SK-N-SH (cell line): ENCODE data around the gene ZSCAN16. TPM values are rescaled to one million over a fixed set of nuclear protein-coding genes. Genes with fewer than 3 reads are reported as not detected.

Experiments
- CTCF ChIA-PET: fragments of 300-600, 350-600 bp; formaldehyde crosslinking; extraction: SDS; loops from one replicate; lab custom pipeline; 2021; lab: Yijun Ruan, JAX
- POLR2A ChIA-PET: fragments of 350-600 bp; sonication (Branson Sonifier 250); formaldehyde crosslinking; extraction: SDS; loops from one replicate; lab custom pipeline; 2020; ENCODE audit warnings: antibody characterized with exemption, inconsistent platforms; lab: Yijun Ruan, JAX
- DNase-seq: peaks from one replicate; pipeline ENCODE4 v3.0.0; 2012
- H2AFZ ChIP-seq: fragments of 200-600 bp; sonication (generic); 2 replicates; pipeline ENCODE4 v1.8.1; 2016; ENCODE audit warnings: antibody characterized with exemption, mild to moderate bottlenecking, low read depth
- H3F3A ChIP-seq: fragments of 200-600 bp; sonication (generic); replicated peaks from 2 replicates; pipeline ENCODE3; 2016; ENCODE audit warnings: antibody characterized with exemption, mild to moderate bottlenecking; ENCODE audit not compliant: insufficient read depth
- H3K27ac ChIP-seq, 2 experiments: fragments of 200-500 bp in 1 of 2; fragments of 200-600 bp in 1 of 2; sonication (Bioruptor generic) in 1 of 2; sonication (generic), shearing (Covaris generic) in 1 of 2; 2 replicates each; pipeline versions ENCODE4 v1.5.1 to v1.6.1; 2014 to 2016; ENCODE audit warnings: low read depth in 2 of 2, inconsistent platforms in 1 of 2, low read length in 1 of 2, mild to moderate bottlenecking in 1 of 2, mixed read lengths in 1 of 2
- H3K27me3 ChIP-seq: fragments of 200-600 bp; sonication (generic), shearing (Covaris generic); 2 replicates; pipeline ENCODE4 v1.6.1; 2016; ENCODE audit warnings: mixed run types; ENCODE audit not compliant: insufficient read depth
- H3K36me3 ChIP-seq, 2 experiments: fragments of 200-500 bp in 1 of 2; fragments of 200-600 bp in 1 of 2; sonication (Bioruptor generic) in 1 of 2; sonication (generic) in 1 of 2; replicated peaks in 1 of 2; 2 replicates each; pipeline versions ENCODE3 to v1.5.1; 2014 to 2016; ENCODE audit warnings: low read length in 1 of 2, mild to moderate bottlenecking in 1 of 2; ENCODE audit not compliant: insufficient read depth in 2 of 2, control insufficient read depth in 1 of 2
- H3K4me1 ChIP-seq, 2 experiments: fragments of 200-500 bp in 1 of 2; fragments of 200-600 bp in 1 of 2; sonication (Bioruptor generic) in 1 of 2; sonication (generic), shearing (Covaris generic) in 1 of 2; 2 replicates each; pipeline versions ENCODE4 v1.5.1 to v1.6.1; 2014 to 2016; ENCODE audit warnings: low read depth in 1 of 2, low read length in 1 of 2, mixed run types in 1 of 2; ENCODE audit not compliant: insufficient read depth in 2 of 2, control insufficient read depth in 1 of 2
- H3K4me2 ChIP-seq: fragments of 200-600 bp; sonication (generic), shearing (Covaris generic); 2 replicates; pipeline ENCODE4 v1.6.1; 2017; ENCODE audit warnings: mixed run types
- H3K4me3 ChIP-seq, 2 experiments: fragments of 200-500 bp in 1 of 2; fragments of 200-600 bp in 1 of 2; sonication (Bioruptor generic) in 1 of 2; sonication (generic), shearing (Covaris generic) in 1 of 2; 2 replicates each; pipeline versions ENCODE4 v1.5.1 to v1.8.1; 2014 to 2016; ENCODE audit warnings: low read depth in 2 of 2, inconsistent platforms in 1 of 2, low read length in 1 of 2, mild to moderate bottlenecking in 1 of 2, mixed read lengths in 1 of 2, moderate library complexity in 1 of 2
- H3K79me2 ChIP-seq: fragments of 200-600 bp; sonication (generic); 2 replicates; pipeline ENCODE4 v1.8.1; 2017; ENCODE audit warnings: mild to moderate bottlenecking; ENCODE audit not compliant: insufficient read depth
- H3K9ac ChIP-seq: fragments of 200-600 bp; sonication (generic); 2 replicates; pipeline ENCODE4 v1.6.1; 2017; ENCODE audit warnings: mixed run types
- H3K9me2 ChIP-seq: fragments of 200-600 bp; sonication (generic); 2 replicates; pipeline ENCODE4 v1.6.1; 2017; ENCODE audit warnings: mixed run types
- H3K9me3 ChIP-seq: fragments of 200-600 bp; sonication (generic); 2 replicates; pipeline ENCODE4 v1.6.1; 2017; ENCODE audit warnings: mixed run types, mild to moderate bottlenecking, moderate library complexity
- H4K20me1 ChIP-seq: fragments of 200-600 bp; sonication (generic); 2 replicates; pipeline ENCODE4 v1.6.1; 2017; ENCODE audit warnings: mild to moderate bottlenecking, mixed run types; ENCODE audit not compliant: insufficient read depth
- CHD2 ChIP-seq: fragments of 150-350 bp; IDR thresholded peaks from 2 replicates; pipeline ENCODE4 v1.6.1; 2018; ENCODE audit warnings: low read length; ENCODE audit not compliant: partially characterized antibody
- ELF1 ChIP-seq: IDR thresholded peaks from 2 replicates; pipeline ENCODE4 v1.4.0; 2012
- EP300 ChIP-seq, 2 experiments: IDR thresholded peaks; 2 replicates each; pipeline versions ENCODE4 v1.4.0 to v1.6.1; 2012; ENCODE audit warnings: borderline replicate concordance in 1 of 2, low read depth in 1 of 2, low read length in 1 of 2
- EZH2phosphoT487 ChIP-seq: fragments of 200-600 bp; sonication (generic); IDR thresholded peaks from 2 replicates; pipeline ENCODE4 v1.6.1; 2017; ENCODE audit warnings: low read depth, mixed run types, mild to moderate bottlenecking, antibody characterized with exemption, moderate library complexity, borderline replicate concordance
- FOSL2 ChIP-seq: IDR thresholded peaks from 2 replicates; pipeline ENCODE4 v1.4.0; 2012; ENCODE audit warnings: low read depth, mild to moderate bottlenecking, moderate library complexity, borderline replicate concordance
- FOXJ3 ChIP-seq: sonication (generic); formaldehyde crosslinking; IDR thresholded peaks from 2 replicates; pipeline ENCODE4 v1.5.1; 2020; ENCODE audit warnings: mild to moderate bottlenecking, missing genetic modification reagents
- FOXM1 ChIP-seq: IDR thresholded peaks from 2 replicates; pipeline ENCODE4 v1.4.0; 2012; ENCODE audit warnings: low read depth, mild to moderate bottlenecking
- GATA2 ChIP-seq: sonication (generic); formaldehyde crosslinking; IDR thresholded peaks from 2 replicates; pipeline ENCODE4 v1.5.0; 2020; ENCODE audit warnings: mild to moderate bottlenecking, missing genetic modification reagents
- MAX ChIP-seq: IDR thresholded peaks from 2 replicates; pipeline ENCODE4 v1.4.0; 2012; ENCODE audit warnings: low read depth
- NFIC ChIP-seq: IDR thresholded peaks from 2 replicates; pipeline ENCODE4 v1.4.0; 2012; ENCODE audit warnings: borderline replicate concordance
- PBX3 ChIP-seq: IDR thresholded peaks from 2 replicates; pipeline ENCODE4; 2012
- RAD21 ChIP-seq: IDR thresholded peaks from 2 replicates; pipeline ENCODE4 v1.6.1; 2012; ENCODE audit warnings: mild to moderate bottlenecking, low read length
- RCOR1 ChIP-seq: fragments of 150-350 bp; IDR thresholded peaks from 2 replicates; pipeline ENCODE4 v1.6.1; 2017; ENCODE audit warnings: antibody characterized with exemption, low read length
- REST ChIP-seq: IDR thresholded peaks from 2 replicates; pipeline ENCODE4 v1.6.1; 2012; ENCODE audit warnings: mild to moderate bottlenecking, low read depth, low read length, moderate library complexity
- RFX5 ChIP-seq: IDR thresholded peaks from 2 replicates; pipeline ENCODE4 v1.6.1; 2012; ENCODE audit warnings: mild to moderate bottlenecking, improper control_type of control experiment, low read length
- RXRA ChIP-seq: IDR thresholded peaks from 2 replicates; pipeline ENCODE4 v1.4.0; 2012; ENCODE audit warnings: low read depth, mild to moderate bottlenecking, borderline replicate concordance
- SIN3A ChIP-seq: IDR thresholded peaks from 2 replicates; pipeline ENCODE4 v1.6.1; 2012; ENCODE audit warnings: low read depth, mild to moderate bottlenecking, low read length, moderate library complexity, borderline replicate concordance
- TEAD4 ChIP-seq: IDR thresholded peaks from 2 replicates; pipeline ENCODE4 v1.4.0; 2012; ENCODE audit warnings: mild to moderate bottlenecking, borderline replicate concordance; ENCODE audit not compliant: insufficient read depth
- USF1 ChIP-seq: IDR thresholded peaks from 2 replicates; pipeline ENCODE4 v1.4.0; 2012; ENCODE audit warnings: low read depth, borderline replicate concordance
- polyA plus RNA-seq, 3 experiments: library from polyadenylated mRNA; depleted of rRNA; stranded (reverse); fragments of >200 nt; gene quantifications; 2 replicates each; pipeline ENCODE4 v1.2.3, GENCODE V29; 2012

Gene ZSCAN16
- polyA plus RNA-seq, 1 of the 3 experiments (the other 2 are of a cell fraction): 3.7 TPM

- Histone ChIP-seq H3K79me2 (no peaks in the 10 kb centered on the region), H2AFZ (no peak overlapping the region), H3K27me3 (no peaks in the 10 kb centered on the region), H3K36me3 (no peaks in the 10 kb centered on the region), H3K27ac (no peak overlapping the region), H3K4me3 (no peak overlapping the region), H3K4me1 (peaks cover 0 to 7% of the 10 kb centered on the region in 2 experiments; a peak in 2 of 4 replicates), H3F3A (no peaks in the 10 kb centered on the region), H3K9ac (no peak overlapping the region), H3K9me3 (no peaks in the 10 kb centered on the region), H4K20me1 (no peaks in the 10 kb centered on the region), H3K4me2 (no peak overlapping the region), H3K9me2 (no peaks in the 10 kb centered on the region)
- ChIA-PET POLR2A (no interaction called here), CTCF (no interaction called here)
- TF ChIP-seq GATA2 (CRISPR knock-in tag) (no peak), EZH2phosphoT487 (no peak), PBX3 (no peak), ELF1 (no peak), RAD21 (no peak), RXRA (no peak), FOXM1 (no peak), RCOR1 (no peak), CHD2 (no peak), FOXJ3 (CRISPR knock-in tag) (no peak), TEAD4 (no peak), NFIC (no peak), USF1 (no peak), SIN3A (no peak), MAX (no peak), EP300 (IDR thresholded peaks at IDR 0.05; ENCODE audit: borderline replicate concordance in 1 of 2, low read depth in 1 of 2, low read length in 1 of 2) (no peak), REST (no peak), FOSL2 (no peak), RFX5 (no peak)
- no peak for DNase-seq
These were observed 41.5 kb upstream of the ZSCAN16 start for GRCh38 chr6:28082939-28083338.
